Anterior cingulate cortex (tissue), 58 donors: ENCODE data around the gene ARHGAP21.

Source experiments
- DNase-seq, 58 donors: peaks; one replicate each; lab custom pipeline; 2025; lab: John Stamatoyannopoulos, UW

Gene ARHGAP21

GRCh38 chr10:24589265-24589664, 134.4 kb downstream of the ARHGAP21 start:
- peak in 3 of 58 donors; percentile 10 to 24 (median 14) for DNase-seq

GRCh38 chr10:24579906-24580305, 143.8 kb downstream of the ARHGAP21 start:
- DNase-seq = no peak

- no peak for DNase-seq
Measured at GRCh38 chr10:24579448-24579847, 144.2 kb downstream of the ARHGAP21 start.

DNA sequence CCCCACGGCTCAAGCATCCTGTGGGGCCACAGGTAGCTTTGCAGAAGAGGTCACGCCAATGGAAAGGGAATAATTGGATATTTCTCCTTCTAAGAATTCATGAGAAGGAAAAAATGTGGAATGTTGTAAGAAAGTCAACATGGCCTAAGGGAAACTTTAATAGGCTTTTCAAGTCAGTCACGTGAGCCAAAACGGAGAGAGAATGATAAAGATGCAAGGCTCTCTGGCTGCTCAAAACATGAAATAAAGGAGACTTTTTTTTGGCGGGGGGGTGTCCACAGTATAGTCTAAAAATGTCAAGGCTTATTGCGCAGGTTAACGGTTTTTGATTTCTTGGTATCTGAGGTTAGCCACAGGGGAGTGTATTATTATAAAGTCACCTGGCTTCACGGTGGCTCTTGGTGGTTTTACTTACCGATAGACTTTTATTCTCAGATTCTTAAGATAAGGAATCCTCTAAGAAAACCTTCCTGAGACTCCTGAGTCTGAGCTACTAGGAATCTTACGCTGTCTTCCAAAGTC, 148.1 kb downstream of the ARHGAP21 start:
- DNase-seq = no peak

GRCh38 chr10:24574578-24575155, 149.0 kb downstream of the ARHGAP21 start:
- no peak for DNase-seq

- no peak for DNase-seq
Measured at GRCh38 chr10:24574161-24574560, 149.5 kb downstream of the ARHGAP21 start.

- DNase-seq = peak in 1 of 58 donors; percentile 29
Measured at GRCh38 chr10:24571870-24572450, 151.7 kb downstream of the ARHGAP21 start.

DNA sequence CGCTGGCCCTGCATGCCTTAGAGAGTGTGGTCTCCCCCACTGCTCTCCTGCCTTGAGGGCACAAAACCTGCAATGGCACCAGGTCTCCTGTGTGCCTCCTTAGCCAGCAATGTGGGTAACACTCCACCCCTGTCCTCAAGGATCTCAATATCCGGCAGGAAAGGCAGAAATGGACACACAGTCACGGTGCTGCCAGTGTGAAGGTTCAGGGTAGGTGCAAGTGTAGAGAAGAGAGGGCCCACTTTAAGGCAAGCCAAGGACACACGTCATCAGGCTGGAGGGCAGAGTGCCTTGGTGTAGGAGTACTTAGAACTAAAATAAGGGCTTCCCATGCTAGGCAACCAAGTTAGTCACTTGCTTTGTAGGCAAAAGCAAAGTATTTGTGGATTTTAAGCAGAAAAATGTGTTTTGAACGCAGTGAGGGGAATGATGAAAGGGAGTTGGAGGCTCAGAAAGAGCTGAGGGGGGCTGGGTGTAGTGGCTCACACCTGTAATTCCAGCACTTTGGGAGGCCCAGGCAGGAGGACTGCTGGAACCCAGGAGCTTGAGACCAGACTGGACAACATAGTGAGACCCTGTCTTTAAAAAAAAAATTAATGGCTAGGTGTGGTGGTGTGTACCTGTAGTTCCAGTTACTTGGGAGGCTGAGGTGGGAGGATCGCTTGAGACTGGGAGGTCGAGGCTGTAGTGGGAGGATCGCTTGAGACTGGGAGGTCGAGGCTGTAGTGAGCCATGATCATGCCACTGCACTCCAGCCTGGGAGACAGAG, 152.8 kb downstream of the ARHGAP21 start:
- no peak for DNase-seq

GRCh38 chr10:24569828-24570657, 153.6 kb downstream of the ARHGAP21 start:
- DNase-seq = no peak

- no peak for DNase-seq
Measured at GRCh38 chr10:24569330-24569796, 154.3 kb downstream of the ARHGAP21 start.

- no peak for DNase-seq
Measured at GRCh38 chr10:24568042-24568441, 155.6 kb downstream of the ARHGAP21 start.

DNA sequence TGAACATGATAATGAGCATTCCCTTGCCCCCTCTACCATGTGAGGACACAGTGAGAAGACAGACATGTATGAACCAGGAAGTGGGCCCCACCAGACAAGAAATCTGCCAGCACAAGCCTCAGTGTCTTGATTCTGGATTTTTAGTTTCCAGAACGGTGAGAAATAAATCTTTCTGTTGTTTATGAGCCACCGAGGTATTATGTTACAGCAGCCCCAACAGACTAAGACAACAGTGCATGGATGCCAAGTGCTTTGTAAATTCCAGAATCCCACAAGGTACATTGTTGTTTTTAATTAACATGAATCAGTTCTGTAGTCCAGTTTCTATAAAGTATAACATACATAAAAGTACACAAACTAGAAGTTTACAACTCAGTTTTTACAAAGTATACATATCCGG, 162.2 kb downstream of the ARHGAP21 start:
- no peak for DNase-seq

DNA sequence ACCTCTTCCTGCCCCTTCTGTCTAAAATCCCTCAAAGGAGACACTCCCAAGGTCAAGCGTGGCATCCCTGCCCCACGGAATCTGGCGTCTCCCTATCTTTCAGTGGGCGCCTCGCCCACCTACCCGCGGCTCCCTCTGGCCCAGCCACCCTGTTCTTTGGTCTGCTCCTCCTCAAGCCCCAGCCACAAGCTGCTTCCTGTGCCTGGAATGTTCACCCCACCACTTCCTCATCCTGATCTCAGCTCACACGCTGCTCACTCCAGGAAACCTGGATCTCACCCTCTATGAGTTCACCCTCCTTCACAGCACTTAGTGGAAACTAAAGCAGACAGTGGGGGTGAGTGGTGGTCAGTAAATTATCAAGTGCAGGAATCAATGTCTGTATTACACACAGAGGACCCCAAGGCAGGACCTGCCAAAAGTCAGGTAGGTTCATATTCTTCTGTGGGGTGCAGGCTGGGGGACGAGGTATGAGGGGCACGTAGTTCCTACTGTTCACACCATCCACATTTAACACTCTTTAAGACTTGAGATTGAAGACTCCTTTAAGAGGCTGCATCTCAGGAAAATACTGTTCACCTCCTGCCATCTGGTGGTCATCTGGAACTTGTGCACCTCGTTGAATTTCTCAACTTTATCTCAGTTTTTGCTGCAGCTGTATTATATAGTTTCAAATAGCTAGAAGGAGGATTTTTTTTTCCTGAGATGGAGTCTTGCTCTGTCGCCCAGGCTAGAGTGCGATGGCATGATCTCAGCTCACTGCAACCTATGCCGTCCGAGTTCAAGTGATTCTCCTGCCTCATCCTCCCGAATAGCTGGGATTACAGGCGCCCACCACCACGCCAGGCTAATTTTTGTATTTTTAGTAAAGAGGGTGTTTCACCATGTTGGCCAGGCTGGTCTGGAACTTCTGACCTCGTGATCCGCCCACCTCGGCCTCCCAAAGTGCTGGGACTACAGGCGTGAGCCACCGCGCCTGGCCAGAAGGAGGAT, 166.6 kb downstream of the ARHGAP21 start:
- DNase-seq = peak in 11 of 58 donors; percentile 4 to 44 (median 22)

DNA sequence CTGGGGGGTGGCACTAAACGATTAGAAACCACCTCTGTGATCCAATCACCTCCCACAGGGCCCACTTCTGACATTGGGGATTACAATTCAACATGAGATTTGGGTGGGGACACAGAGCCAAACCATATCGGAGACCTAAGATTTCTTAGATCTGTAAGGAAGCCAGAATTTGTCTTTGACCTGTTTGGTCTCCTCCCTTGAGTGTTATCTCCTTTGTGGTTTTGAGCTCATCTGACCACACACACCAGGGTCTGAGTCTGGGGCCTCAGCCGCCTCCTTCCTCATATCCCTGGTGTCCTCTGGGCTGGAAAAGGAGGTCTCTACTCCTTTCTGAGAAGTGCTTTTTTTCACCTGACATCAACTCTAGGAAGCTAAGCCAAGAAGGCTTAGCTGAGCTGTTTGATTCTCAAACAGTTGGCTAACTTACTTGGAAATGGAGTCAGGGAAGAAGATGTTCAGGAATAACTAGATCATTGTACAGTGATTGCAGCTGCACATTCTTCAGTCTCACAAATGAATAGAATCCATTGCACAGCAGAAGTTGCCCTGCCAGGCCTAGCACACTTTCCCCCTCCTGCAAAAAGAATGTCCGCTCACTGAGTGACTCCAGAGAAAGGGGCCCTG, 167.4 kb downstream of the ARHGAP21 start:
- DNase-seq = no peak

- no peak for DNase-seq
Measured at GRCh38 chr10:24554036-24554435, 169.7 kb downstream of the ARHGAP21 start.

DNA sequence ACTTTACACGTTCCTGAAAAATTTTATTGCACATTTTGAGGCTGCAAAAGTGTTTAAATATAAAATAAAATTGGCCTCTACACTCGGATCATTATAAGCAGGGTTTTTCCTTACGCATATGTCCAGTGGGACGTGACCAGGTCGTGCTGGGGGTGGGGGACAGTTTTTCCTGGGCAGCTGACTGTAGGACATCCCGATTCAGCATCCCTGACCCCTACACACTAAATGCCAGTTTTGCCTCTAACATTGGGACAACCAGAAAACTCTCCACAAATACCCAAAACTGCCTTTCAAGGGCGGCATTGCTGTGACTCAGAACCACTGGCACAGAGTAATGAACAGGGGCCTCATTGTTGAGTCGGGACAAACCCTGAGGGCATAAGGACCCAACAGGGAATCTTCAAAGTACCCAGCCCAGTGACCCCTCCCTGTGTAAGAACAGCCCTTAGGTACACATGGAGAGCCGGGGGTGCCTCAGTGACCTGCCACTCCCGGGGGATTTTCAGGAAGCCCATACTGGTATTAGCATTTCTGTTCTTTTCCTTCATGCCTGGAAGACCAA, 170.6 kb downstream of the ARHGAP21 start:
- DNase-seq = no peak

DNA sequence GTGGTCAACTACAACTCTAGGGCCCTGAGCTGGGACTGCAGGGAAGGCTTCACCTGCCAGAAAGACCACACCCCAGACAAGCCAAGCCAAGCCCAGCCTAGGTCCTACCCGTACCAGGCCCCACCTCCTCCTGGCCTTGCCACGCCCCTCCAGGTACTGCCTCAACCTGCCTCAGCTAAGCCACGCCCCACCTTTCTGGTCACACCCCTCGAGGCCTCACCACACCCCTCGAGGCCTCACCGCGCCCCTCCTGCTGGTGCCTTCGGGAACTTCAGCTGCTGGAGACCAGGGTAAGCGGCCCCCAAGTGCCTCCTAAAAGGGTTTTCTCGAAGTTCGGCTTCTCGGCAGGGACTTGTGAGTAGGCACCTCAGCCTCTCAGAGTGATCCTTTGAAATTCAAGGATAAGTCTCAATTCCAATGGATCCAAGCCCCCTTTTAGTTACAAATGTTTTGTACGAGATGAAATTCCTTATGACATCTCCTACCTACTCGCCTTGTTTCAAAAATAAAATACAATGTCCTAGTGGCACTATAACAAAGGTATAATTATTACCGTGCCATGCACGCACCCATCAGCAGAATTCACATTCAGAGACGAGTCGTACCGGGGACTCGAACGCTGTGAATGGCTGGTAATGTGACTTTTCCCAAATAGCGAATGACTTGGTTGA, 171.2 kb downstream of the ARHGAP21 start:
- peak in 1 of 58 donors; percentile 21 for DNase-seq

- DNase-seq = no peak
Measured at GRCh38 chr10:24551161-24551560, 172.5 kb downstream of the ARHGAP21 start.
